ENCODE data around the gene INTS3.

The INTS3 gene

GRCh38 chr1:153795934-153796785, 68.3 kb downstream of the INTS3 start:
- no peak for DNase-seq (ENCODE audit: low read depth)

- peak; percentile 82 for DNase-seq (ENCODE audit: low read depth)
Measured at GRCh38 chr1:153796786-153797659, 69.2 kb downstream of the INTS3 start.

GRCh38 chr1:153798468-153798780, 70.6 kb downstream of the INTS3 start:
- no peak for DNase-seq (ENCODE audit: low read depth)

- DNase-seq (ENCODE audit: low read depth): no peak
Measured at GRCh38 chr1:153799016-153799415, 71.2 kb downstream of the INTS3 start.

- no peak for DNase-seq (ENCODE audit: low read depth)
Measured at GRCh38 chr1:153799566-153800465, 72.0 kb downstream of the INTS3 start.

- no peak for DNase-seq (ENCODE audit: low read depth)
Measured at GRCh38 chr1:153800516-153800915, 72.7 kb downstream of the INTS3 start.

- no peak for DNase-seq (ENCODE audit: low read depth)
Measured at GRCh38 chr1:153801028-153801625, 73.3 kb downstream of the INTS3 start.

- DNase-seq (ENCODE audit: low read depth): no peak
Measured at GRCh38 chr1:153801786-153802697, 74.2 kb downstream of the INTS3 start.

- DNase-seq (ENCODE audit: low read depth): no peak
Measured at GRCh38 chr1:153803470-153804056, 75.7 kb downstream of the INTS3 start.

- DNase-seq (ENCODE audit: low read depth): no peak
Measured at GRCh38 chr1:153804112-153804511, 76.3 kb downstream of the INTS3 start.

- DNase-seq (ENCODE audit: low read depth): peak; percentile 29
Measured at GRCh38 chr1:153805042-153805745, 77.3 kb downstream of the INTS3 start.

- no peak for DNase-seq (ENCODE audit: low read depth)
Measured at GRCh38 chr1:153805886-153806719, 78.3 kb downstream of the INTS3 start.

GRCh38 chr1:153816283-153816889, 88.5 kb downstream of the INTS3 start:
- DNase-seq (ENCODE audit: low read depth): no peak

- DNase-seq (ENCODE audit: low read depth): no peak
Measured at GRCh38 chr1:153818876-153819275, 91.0 kb downstream of the INTS3 start.
